Germinal center (tissue), 1 donor: ENCODE results near the gene NR6A1.

ENCODE experiments used
- DNase-seq: peaks from one replicate; pipeline ENCODE4 v3.0.0; 2012; ENCODE audit warnings: mixed read lengths, low spot score

Gene NR6A1

DNA sequence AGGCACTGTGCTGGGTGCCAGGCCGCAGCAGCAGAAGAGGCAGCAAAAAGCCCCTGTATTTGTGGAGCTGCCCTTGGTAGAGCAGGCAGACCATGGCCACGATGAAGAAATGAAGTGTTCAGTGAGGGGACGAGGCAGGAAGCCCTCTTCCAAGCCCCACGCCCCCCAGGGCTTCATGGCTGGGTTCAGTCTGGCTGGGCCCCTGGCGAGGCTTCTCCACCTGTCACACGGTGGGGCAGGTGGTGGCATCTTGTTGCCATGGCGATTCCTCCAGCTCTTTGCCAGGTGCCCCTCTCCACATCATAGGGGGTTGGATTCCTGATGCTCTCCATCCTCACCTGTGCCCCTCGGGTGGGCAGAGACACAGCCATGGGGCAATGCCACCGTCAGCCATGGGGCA lies 299.4 kb downstream of the NR6A1 start:
- no peak for DNase-seq

DNA sequence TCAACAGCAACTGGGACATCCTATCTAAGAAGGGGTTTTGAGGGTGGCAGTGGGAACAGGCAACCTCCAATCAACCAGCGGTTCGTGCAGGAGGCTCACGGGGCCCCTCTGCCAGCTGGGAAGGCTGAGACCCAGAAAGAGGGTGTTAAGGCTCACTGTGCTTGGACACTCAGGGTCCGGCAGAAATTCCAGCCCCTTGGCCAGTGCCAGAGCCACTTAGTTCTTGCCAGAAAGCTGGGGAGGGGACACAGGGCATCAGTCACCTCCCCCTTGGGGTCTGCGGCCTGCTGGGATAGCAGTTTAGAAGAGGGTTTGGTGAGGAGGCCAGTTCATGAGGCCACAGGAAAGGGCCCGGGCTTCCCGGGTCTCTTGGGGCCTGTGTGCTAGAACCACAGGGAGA lies 300.4 kb downstream of the NR6A1 start:
- DNase-seq, result no peak

GRCh38 chr9:124470306-124470705 lies 300.8 kb downstream of the NR6A1 start:
- DNase-seq, result no peak

DNA sequence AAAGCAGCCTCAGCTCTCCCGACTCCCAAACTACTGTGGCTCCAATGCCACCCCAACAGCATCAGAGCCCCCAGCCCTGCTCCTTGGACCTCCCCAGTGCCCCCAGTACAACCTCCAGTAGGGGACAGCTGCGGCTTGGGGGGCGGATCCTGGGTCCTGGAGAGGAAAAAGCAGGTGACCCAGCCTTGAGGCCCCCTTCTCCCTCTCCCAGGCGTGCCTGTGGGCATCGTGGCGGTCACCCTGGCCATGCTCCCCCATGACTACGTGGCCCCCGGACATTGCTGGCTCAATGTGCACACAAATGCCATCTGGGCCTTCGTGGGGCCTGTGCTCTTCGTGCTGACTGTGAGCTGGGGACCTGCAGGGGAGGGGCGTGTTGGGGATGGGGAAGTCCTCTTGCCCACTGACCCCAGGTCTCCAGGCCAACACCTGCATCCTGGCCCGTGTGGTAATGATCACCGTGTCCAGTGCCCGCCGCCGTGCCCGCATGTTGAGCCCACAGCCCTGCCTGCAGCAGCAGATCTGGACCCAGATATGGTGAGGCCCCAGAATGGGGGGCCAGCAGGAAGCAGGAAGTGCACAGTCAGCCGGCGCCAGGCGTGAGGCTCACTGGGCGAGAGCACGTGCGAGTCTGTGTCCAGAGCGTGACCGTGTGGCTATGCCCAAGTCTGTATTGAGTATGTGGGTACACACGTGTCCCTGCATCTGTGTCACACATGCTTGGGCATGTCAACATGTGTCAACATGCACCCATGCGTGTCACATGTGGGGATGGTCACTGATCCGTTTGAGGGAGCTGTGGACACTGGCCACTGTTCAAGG lies 301.9 kb downstream of the NR6A1 start:
- no peak for DNase-seq

DNA sequence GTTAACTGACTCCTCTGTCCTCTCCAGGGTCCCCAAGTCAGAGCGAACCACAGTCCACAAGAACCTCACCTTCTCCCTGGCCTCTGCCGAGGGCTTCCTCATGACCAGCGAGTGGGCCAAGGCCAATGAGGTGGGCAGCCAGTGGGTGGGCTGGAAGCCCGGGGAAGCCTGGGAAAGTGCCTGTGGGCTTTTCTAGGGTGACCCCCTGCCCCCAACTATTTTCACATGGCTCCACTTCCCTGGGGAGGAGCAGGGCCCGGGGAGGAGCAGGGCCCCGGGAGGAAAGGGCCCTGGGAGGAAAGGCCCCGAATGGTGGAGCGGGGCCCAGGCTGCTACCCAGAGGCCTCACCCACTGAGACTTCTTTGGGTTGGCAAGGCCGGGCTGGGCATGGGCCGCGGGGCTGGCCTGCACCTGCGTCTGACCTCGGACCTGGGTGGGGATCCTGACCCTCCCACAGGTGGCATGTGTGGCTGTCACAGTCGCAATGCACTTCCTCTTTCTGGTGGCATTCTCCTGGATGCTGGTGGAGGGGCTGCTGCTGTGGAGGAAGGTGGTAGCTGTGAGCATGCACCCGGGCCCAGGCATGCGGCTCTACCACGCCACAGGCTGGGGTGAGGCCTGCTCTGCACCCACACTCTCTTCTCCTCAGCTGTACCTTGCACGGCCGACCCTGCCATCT lies 302.9 kb downstream of the NR6A1 start:
- peak; percentile 35 for DNase-seq

DNA sequence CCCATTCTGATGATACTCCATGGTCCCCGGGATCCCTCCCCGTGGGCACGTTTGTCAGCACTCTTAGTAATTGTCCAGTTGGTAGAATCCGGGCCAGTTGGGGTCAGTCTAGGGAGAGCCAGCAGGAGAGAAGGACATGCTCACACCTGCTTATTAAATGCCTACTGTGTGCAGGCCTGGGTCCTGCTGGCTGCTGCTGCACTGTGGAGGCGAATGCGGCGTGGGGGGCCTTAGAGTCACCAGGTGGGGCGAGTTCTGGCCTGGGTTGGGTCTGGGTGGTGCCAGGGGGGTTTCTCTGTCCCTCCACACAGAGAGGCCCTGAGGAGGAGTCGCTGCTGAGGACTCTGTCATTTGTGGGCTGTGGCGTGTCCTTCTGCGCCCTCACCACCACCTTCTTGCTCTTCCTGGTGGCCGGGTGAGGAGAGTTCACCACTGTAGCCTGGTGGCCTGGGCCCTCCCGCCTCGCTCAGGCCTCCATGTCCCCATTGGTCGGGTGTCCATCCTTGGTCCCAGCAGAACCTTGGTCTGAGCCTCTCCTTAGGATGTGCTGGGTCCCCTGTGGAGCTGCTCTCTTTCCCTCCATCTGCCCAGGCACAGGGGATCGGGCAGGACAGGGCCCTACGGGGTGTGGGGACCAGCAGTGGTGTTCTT lies 303.6 kb downstream of the NR6A1 start:
- DNase-seq, result no peak
